Mucosa of stomach (tissue), 1 donor: ENCODE measurements around the gene MTRF1L.
"Not testable (repeated sequence)": the region's sequence is repeated elsewhere in the genome, so short reads cannot be mapped to it uniquely, and the experiment has no call there.

Experiments used
- H3K27me3 ChIP-seq: one replicate; pipeline ENCODE4 v1.7.0; 2013; ENCODE audit warnings: mild to moderate bottlenecking, low read length; ENCODE audit not compliant: control insufficient read depth, insufficient read depth
- H3K36me3 ChIP-seq: one replicate; pipeline ENCODE4 v1.7.0; 2013; ENCODE audit warnings: low read length; ENCODE audit not compliant: control insufficient read depth, insufficient read depth
- H3K4me1 ChIP-seq: one replicate; pipeline ENCODE4 v1.7.0; 2013; ENCODE audit warnings: mild to moderate bottlenecking, low read length; ENCODE audit not compliant: control insufficient read depth, insufficient read depth
- H3K4me3 ChIP-seq: one replicate; pipeline ENCODE4 v1.7.0; 2013; ENCODE audit warnings: low read length
- H3K9ac ChIP-seq: one replicate; pipeline ENCODE4 v1.7.0; 2013; ENCODE audit warnings: mild to moderate bottlenecking, low read length, moderate library complexity
- H3K9me3 ChIP-seq: one replicate; pipeline ENCODE4 v1.7.0; 2013; ENCODE audit warnings: mild to moderate bottlenecking, low read length, moderate library complexity; ENCODE audit not compliant: control insufficient read depth
- donor health status: Pancreatic carcinoma.

MTRF1L gene

DNA sequence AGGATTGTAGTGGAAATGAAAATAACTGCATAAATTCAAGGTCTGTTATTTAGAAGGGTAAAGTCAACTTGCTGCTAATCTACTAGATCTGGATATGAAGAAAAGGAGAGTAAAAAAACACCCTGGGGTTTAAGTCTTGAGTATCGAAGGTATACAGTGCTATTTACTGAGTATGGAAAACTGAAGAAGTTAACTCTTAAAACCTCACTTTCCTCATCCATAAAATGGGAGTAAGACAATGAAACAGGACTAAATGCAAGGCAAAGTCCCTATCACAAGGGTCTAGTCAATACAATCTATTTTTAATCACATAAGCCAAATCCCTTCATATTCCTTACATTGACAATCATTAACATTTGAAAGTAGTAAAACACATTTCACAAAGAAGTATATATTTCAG, 21.9 kb downstream of the MTRF1L start:
- Histone ChIP-seq H3K9me3 (no peaks in the 10 kb centered on the region), H3K36me3 (no peaks in the 10 kb centered on the region), H3K4me1 (peaks cover 6% of the 10 kb centered on the region), H3K4me3 (no peak overlapping the region), H3K9ac (no peak overlapping the region), H3K27me3 (no peaks in the 10 kb centered on the region)

DNA sequence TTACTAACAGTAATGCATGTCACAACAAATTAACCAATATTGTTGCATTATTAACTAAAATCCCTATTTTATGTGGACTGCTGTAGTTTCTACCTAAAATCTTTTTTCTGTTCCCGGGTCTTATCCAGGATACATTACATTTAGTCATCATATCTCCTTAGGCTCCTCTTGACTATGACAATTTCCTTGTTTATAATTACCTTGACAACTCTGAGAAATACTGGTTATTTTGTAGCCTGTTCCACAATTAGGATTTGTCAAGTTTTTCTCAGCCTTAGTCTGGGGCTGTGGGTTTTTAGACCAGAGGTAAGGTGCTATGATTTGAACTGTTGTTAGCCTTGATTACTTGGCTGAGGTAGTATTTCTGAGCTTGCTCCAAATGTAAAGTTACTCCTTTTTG, 23.4 kb downstream of the MTRF1L start:
- no peak overlapping the region for H3K9ac ChIP-seq
- H3K27me3 ChIP-seq, result no peaks in the 10 kb centered on the region
- H3K9me3 ChIP-seq, result no peaks in the 10 kb centered on the region
- no peaks in the 10 kb centered on the region for H3K4me1 ChIP-seq
- no peak overlapping the region for H3K4me3 ChIP-seq
- H3K36me3 ChIP-seq, result no peaks in the 10 kb centered on the region

DNA sequence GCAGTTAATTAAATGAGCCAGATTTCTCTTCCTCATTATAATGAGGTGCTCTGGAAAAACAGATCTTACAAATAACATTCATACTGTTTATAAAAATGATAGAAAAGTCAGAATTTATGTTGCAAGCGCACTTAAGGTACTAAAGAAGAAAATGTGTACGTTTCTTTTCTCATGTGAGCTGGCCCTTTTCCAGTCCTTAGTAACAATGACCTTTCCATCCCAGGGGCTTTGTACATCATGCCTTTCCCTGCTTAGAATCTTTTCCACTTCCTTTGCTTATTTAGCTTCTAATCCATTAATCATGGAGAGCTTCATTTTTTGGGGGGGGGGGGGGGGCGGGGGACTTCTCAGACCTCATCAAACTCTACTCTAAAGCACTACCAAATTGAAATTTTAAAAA, 24.5 kb downstream of the MTRF1L start:
- H3K4me3 ChIP-seq, result no peak overlapping the region
- no peaks in the 10 kb centered on the region for H3K4me1 ChIP-seq
- H3K36me3 ChIP-seq, result no peaks in the 10 kb centered on the region
- H3K27me3 ChIP-seq, result no peaks in the 10 kb centered on the region
- H3K9ac ChIP-seq, result no peak overlapping the region
- no peaks in the 10 kb centered on the region for H3K9me3 ChIP-seq

GRCh38 chr6:152977556-152977955, 25.0 kb downstream of the MTRF1L start:
- no peaks in the 10 kb centered on the region for H3K36me3 ChIP-seq

DNA sequence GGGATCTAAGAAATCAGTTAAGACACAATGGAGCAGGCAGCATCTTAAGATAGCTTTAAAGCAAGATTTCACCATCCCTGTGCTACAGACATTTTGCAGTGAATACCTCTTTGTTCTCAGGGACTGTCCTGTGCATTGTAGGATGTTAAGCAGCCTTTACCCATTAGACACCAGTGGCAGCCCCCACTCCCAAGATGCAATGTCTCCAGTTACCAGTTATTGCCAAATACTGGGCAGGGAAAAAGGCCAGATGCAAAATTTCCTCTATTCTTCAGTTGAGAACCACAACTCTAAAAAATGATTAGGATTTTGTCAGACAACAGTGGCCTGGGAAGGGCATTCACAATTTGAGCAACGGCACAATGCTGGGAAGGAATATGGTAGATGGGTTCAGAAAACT, 25.8 kb downstream of the MTRF1L start:
- no peaks in the 10 kb centered on the region for H3K27me3 ChIP-seq
- H3K4me3 ChIP-seq, result no peak overlapping the region
- no peaks in the 10 kb centered on the region for H3K36me3 ChIP-seq
- no peaks in the 10 kb centered on the region for H3K4me1 ChIP-seq
- H3K9ac ChIP-seq, result no peak overlapping the region
- no peaks in the 10 kb centered on the region for H3K9me3 ChIP-seq

More at GRCh38 chr6:152977556-152977955, 25.0 kb downstream of the MTRF1L start:
- H3K9me3 ChIP-seq, result no peaks in the 10 kb centered on the region
- H3K9ac ChIP-seq, result no peak overlapping the region
- no peak overlapping the region for H3K4me3 ChIP-seq
- H3K27me3 ChIP-seq, result no peaks in the 10 kb centered on the region
- H3K4me1 ChIP-seq, result no peaks in the 10 kb centered on the region

DNA sequence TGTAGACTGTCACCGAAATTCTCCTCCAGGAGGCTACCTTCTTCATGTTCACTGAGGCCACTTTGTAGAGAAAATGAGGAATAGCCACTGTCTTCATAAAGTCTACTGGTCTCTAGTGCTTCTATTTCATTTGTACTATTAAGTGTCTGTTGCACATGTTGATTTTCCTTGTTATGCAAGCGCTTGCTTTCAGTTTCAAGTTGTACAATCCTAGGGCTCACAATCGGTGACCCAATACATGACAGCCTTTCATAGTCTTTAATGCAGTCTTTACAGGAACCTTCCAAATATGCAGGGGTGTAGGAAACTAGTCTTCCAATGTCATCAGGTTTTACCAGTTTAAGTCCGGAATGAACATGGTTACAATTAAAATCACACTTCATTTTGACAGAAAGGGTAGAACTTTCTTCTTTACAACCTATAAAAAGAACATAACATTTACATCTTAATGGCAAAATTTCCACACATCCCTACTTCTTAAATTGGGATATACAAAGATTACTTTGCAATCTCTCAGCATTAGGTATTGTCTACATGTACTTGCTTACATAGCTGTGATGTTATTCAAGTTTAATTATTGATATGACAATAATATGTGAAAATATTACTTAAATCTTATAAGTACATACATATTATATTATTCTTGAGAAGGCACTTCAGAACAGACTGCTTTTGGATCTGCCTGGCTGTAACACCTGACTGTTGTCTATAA, 27.1 kb downstream of the MTRF1L start:
- no peaks in the 10 kb centered on the region for H3K36me3 ChIP-seq
- no peaks in the 10 kb centered on the region for H3K4me1 ChIP-seq
- H3K4me3 ChIP-seq, result no peak overlapping the region
- H3K27me3 ChIP-seq, result no peaks in the 10 kb centered on the region
- no peaks in the 10 kb centered on the region for H3K9me3 ChIP-seq
- no peak overlapping the region for H3K9ac ChIP-seq

DNA sequence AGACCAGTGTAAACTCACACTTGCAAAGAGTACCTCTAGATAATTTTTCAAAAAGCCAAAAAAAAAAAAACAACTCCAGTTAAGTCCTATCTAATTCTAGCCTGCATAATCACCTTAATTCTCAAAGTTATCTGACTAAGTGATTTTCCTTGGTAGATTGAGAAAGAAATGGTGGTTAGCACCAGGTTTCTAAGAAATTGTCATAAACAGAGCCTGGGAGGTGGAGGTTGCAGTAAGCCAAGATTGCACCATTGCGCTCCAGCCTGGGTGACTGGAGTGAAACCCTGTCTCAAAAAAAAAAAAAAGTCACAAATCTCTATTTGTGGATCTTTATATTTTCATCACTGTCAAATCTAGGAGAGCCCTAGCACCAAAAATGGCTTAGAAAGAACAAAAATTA, 28.6 kb downstream of the MTRF1L start:
- Histone ChIP-seq H3K27me3 (no peaks in the 10 kb centered on the region), H3K36me3 (no peaks in the 10 kb centered on the region), H3K9me3 (no peaks in the 10 kb centered on the region), H3K4me1 (no peaks in the 10 kb centered on the region), H3K4me3 (no peak overlapping the region), H3K9ac (no peak overlapping the region)

- no peak overlapping the region for H3K9ac ChIP-seq
- no peaks in the 10 kb centered on the region for H3K27me3 ChIP-seq
- no peak overlapping the region for H3K4me3 ChIP-seq
- H3K9me3 ChIP-seq, result no peaks in the 10 kb centered on the region
- H3K4me1 ChIP-seq, result no peaks in the 10 kb centered on the region
- no peaks in the 10 kb centered on the region for H3K36me3 ChIP-seq
Measured at GRCh38 chr6:152969688-152970418, 32.7 kb downstream of the MTRF1L start.

- H3K27me3 ChIP-seq, H3K36me3 ChIP-seq, H3K9ac ChIP-seq, H3K9me3 ChIP-seq, H3K4me1 ChIP-seq, H3K4me3 ChIP-seq: not testable (repeated sequence)
Measured at GRCh38 chr6:152966168-152966894, 36.2 kb downstream of the MTRF1L start.

GRCh38 chr6:152959333-152959732, 43.2 kb downstream of the MTRF1L start:
- no peaks in the 10 kb centered on the region for H3K9me3 ChIP-seq
- H3K4me3 ChIP-seq, result no peak overlapping the region
- no peaks in the 10 kb centered on the region for H3K4me1 ChIP-seq
- no peaks in the 10 kb centered on the region for H3K36me3 ChIP-seq
- no peaks in the 10 kb centered on the region for H3K27me3 ChIP-seq
- H3K9ac ChIP-seq, result no peak overlapping the region

DNA sequence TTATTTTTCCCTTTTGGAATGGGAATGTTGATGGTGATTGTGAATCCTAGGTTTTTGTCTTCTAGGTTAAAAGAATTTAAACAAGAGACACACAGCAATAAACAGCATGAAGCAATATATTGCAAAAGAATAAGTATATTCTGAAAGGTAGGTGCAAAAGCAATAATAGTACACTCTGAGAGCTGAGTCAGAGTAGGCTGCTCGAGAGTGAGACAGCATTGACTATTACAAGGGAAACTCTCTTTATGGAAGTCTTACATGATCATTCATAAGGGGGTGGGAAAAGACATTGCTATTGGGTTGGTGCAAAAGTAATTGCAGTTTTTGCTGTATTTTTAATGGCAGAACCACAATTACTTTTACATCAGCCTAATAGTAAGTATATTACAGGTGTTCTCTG, 44.7 kb downstream of the MTRF1L start:
- Histone ChIP-seq H3K27me3 (no peaks in the 10 kb centered on the region), H3K4me3 (no peak overlapping the region), H3K9me3 (no peaks in the 10 kb centered on the region), H3K36me3 (no peaks in the 10 kb centered on the region), H3K9ac (no peak overlapping the region), H3K4me1 (no peaks in the 10 kb centered on the region)

DNA sequence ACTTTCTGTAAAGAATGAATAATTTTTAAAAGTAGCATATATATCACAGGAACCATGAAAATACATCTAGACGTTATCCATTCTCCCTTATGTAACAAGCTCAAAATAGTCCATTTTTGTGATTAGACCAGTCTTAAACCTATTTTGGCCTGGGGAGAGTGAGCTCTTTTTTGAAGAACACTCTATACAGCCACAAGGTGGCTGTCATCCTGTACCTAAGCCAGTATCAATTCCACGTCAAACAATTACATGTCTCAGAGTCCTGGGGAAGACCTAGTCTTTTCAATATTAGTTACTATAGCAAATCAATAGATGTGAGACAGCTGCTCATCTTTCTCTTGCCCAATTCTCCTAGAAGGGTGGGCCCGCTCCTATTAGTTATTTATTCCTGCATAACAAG, 48.1 kb downstream of the MTRF1L start:
- H3K4me1 ChIP-seq, result no peaks in the 10 kb centered on the region
- no peaks in the 10 kb centered on the region for H3K36me3 ChIP-seq
- H3K27me3 ChIP-seq, result no peaks in the 10 kb centered on the region

More for the DNA sequence above, 48.1 kb downstream of the MTRF1L start:
- Histone ChIP-seq H3K9me3 (no peaks in the 10 kb centered on the region), H3K9ac (no peak overlapping the region), H3K4me3 (no peak overlapping the region)
